T-helper 1 cell treated with Interleukin-12 subunit alpha and Interleukin-12 subunit beta and Interleukin-4 antibody, amounts not matched to agents 30 μg/mL and 1 μg/mL, for 36 hours (primary cell): Measurements from ENCODE around the gene ARHGEF33.
"Not testable (repeated sequence)": the region's sequence is repeated elsewhere in the genome, so short reads cannot be mapped to it uniquely, and the experiment has no call there.

ENCODE experiments used
- H3K27ac Mint-ChIP-seq: one replicate; pipeline ENCODE4 v1.8.0; 2021; ENCODE audit warnings: mild to moderate bottlenecking, mixed read lengths
- H3K27me3 Mint-ChIP-seq: one replicate; pipeline ENCODE4 v1.8.0; 2021; ENCODE audit warnings: low read depth, mixed read lengths
- H3K36me3 Mint-ChIP-seq: one replicate; pipeline ENCODE4 v1.8.0; 2021; ENCODE audit warnings: low read depth, mixed read lengths
- H3K4me1 Mint-ChIP-seq: one replicate; pipeline ENCODE4 v1.8.0; 2021; ENCODE audit warnings: low read depth, mixed read lengths
- H3K4me3 Mint-ChIP-seq: one replicate; pipeline ENCODE4 v1.8.0; 2021; ENCODE audit warnings: mild to moderate bottlenecking, moderate library complexity, mixed read lengths
- H3K9me3 Mint-ChIP-seq: one replicate; pipeline ENCODE4 v1.8.0; 2021; ENCODE audit warnings: mixed read lengths

The ARHGEF33 gene

DNA sequence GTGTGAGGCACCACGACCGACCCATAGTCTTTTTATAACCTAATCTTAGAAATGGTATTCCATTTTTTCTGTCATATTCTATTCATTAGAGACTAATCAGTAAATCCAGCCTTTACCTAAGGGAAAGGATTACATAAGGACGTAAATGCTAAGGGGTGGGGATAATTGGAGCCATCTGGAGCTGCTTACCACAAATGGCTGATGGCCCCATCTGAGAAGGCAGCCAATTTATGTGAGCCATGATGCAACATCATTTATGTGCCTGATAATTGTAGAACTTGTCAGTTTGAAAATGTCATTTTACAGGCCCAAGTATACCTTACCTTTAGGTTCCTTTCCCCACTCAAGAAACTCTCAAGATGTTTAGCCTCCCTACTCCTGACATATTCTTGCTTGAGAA is 44.0 kb downstream of the ARHGEF33 start:
- Mint-ChIP-seq H3K36me3 (no peaks in the 10 kb centered on the region), H3K27ac (no peak overlapping the region), H3K4me3 (no peak overlapping the region), H3K9me3 (no peaks in the 10 kb centered on the region), H3K4me1 (no peaks in the 10 kb centered on the region), H3K27me3 (peaks cover 15% of the 10 kb centered on the region)

DNA sequence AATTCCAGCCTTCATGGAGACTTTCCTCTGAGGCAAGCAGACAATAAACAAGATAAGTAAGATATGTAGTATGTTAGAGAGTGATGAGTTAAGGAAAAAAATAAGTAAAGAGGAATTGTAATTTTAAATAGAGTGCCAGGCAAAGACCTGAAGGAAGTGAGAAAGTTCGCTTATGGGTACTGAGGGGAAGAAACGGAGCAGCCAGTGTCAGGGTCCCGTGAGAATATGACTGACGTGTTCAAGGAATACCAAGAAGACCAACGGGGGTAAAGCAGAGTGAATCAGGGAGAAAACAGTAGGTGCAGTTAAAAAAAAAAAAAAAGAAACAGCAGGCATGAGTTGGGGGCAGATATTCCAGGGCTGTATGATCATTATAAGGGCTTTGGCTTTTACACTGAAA is 45.1 kb downstream of the ARHGEF33 start:
- Mint-ChIP-seq H3K9me3 (no peaks in the 10 kb centered on the region), H3K4me1 (no peaks in the 10 kb centered on the region), H3K27ac (no peak overlapping the region), H3K4me3 (no peak overlapping the region), H3K27me3 (peaks cover 11% of the 10 kb centered on the region), H3K36me3 (no peaks in the 10 kb centered on the region)

DNA sequence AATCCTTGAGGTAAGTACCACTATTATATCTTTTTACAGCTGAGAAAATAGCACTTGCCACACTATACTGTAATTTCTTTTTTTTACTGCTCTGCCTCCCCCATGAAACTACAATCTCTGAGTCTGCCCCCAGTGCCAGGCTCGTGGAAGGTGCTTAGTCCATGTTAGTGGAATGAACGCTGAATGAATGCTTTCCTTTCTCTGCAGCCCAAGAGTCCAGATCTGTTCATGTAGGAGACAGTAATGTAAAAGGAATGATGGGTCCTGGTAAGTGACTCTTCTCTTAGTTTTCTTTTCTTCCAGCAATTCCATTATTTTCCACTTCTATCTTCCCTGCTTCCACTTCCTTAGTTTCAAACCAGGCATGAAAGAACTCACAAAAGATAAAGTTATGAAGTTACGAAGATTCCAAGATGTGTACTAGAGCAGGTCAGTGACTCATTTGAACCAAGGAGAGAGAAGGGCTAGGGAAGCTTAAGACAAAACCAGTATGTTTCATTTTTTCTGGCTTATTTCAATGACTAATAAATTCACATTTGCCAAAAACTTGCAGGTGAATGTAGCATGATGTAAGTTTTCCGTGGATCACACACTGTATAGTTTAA is 46.0 kb downstream of the ARHGEF33 start:
- Mint-ChIP-seq H3K27me3 (peaks cover 16% of the 10 kb centered on the region), H3K9me3 (no peaks in the 10 kb centered on the region), H3K4me3 (no peak overlapping the region), H3K27ac (no peak overlapping the region), H3K4me1 (no peaks in the 10 kb centered on the region), H3K36me3 (no peaks in the 10 kb centered on the region)

DNA sequence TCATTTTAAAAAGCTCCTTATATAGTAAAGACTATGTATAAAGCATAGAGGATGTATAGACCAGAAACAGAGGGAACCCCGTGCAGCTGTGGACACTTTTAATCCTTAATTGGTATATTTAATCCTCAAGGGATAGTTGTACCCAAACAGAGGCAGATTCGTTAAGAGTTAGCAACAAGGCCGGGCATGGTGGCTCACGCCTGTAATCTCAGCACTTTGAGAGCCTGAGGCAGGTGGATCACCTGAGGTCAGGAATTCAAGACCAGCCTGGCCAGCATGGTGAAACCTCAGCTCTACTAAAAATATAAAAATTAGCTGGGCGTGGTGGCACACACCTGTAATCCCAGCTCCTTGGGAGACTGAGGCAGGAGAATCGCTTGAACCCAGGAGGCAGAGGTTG is 46.8 kb downstream of the ARHGEF33 start:
- not testable (repeated sequence) for H3K4me1 Mint-ChIP-seq, H3K4me3 Mint-ChIP-seq, H3K36me3 Mint-ChIP-seq, H3K27ac Mint-ChIP-seq, H3K9me3 Mint-ChIP-seq
- peaks cover 18% of the 10 kb centered on the region for H3K27me3 Mint-ChIP-seq

DNA sequence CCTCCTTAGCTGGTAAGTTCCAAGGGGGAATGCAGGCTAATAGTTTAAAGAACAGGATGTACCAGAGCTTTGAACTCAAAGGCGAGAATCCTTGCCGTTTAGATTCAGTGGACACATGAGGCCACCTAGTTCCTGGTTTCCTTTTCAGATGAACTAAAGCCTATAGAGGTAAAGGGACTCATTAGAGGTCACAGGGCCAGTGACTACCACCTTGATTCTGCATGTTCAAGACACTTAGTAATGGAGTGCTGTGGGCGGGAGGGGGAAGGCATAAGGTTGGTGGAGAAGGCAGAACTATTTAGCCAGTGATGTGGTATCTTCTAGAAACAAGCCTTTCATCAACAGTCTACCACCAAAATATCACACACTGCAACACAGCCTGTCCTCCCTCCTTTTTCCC is 47.9 kb downstream of the ARHGEF33 start:
- Mint-ChIP-seq H3K9me3 (no peaks in the 10 kb centered on the region), H3K36me3 (no peaks in the 10 kb centered on the region), H3K27ac (no peak overlapping the region)

DNA sequence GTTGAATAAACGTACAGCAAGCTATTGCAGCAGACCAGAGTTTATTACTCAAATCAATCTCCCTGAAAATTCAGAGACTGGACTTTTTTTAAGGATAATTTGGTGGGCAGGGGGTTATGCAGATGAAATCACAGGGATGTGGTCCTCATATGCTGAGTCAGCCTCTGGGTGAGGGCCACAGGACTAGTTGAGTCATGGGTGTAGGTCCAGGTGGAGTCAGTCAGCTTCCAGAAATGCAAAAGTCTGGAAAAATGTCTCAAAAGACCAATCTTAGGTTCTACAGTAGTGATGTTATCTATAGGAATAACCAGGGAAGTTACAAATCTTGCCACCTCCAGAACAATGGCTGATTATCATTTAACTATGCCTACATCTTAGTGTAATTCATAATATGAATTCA is 51.1 kb downstream of the ARHGEF33 start:
- Mint-ChIP-seq H3K27me3 (peaks cover 8% of the 10 kb centered on the region), H3K36me3 (no peaks in the 10 kb centered on the region), H3K4me1 (no peaks in the 10 kb centered on the region), H3K27ac (no peak overlapping the region), H3K9me3 (no peaks in the 10 kb centered on the region), H3K4me3 (no peak overlapping the region)

More for the DNA sequence above, 47.9 kb downstream of the ARHGEF33 start:
- Mint-ChIP-seq H3K4me1 (no peaks in the 10 kb centered on the region), H3K4me3 (no peak overlapping the region), H3K27me3 (peaks cover 18% of the 10 kb centered on the region)

DNA sequence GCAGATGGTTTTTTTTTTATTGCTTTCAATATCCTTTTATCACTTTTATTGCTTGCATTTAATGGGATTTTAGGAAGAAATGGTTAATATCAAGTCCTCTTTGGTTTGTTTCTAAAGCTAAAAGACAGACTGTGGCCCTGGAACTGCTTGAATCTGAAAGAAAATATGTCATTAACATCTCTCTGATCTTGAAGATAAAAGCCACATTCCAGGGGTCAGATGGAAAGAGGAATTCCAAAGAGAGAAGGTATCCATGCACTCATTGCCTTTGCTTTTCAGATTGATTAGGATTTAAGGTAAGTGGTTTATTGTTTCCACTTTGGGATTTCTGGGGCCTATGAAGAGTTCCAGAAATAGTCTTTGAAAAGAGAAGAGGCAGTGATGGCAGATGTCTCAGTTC is 54.1 kb downstream of the ARHGEF33 start:
- Mint-ChIP-seq H3K27me3 (peaks cover 7% of the 10 kb centered on the region), H3K4me3 (no peak overlapping the region), H3K36me3 (no peaks in the 10 kb centered on the region), H3K9me3 (no peaks in the 10 kb centered on the region), H3K27ac (no peak overlapping the region), H3K4me1 (no peaks in the 10 kb centered on the region)

DNA sequence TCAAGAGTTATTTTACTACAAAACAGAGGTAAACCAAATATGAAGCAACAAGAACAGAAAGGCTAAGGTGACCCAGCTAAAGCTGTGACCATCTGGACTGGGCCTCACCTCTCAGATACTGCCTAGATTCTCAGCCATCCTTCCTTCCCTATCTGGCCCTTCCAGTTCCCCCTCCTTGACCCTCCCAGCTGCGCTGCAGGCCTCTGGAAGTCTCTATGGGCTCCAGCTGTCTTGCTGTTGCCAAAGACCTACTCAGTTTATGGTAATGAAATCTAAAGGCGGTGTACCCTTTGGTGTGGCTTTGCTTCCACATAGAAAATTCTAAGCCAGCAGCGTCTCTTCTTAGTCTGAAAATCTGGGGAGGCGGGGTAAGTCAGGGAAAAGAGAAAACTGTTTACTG is 55.7 kb downstream of the ARHGEF33 start:
- H3K36me3 Mint-ChIP-seq = no peaks in the 10 kb centered on the region
- no peak overlapping the region for H3K27ac Mint-ChIP-seq
- no peaks in the 10 kb centered on the region for H3K9me3 Mint-ChIP-seq
- H3K4me1 Mint-ChIP-seq = no peaks in the 10 kb centered on the region
- peaks cover 5% of the 10 kb centered on the region for H3K27me3 Mint-ChIP-seq
- H3K4me3 Mint-ChIP-seq = no peak overlapping the region

DNA sequence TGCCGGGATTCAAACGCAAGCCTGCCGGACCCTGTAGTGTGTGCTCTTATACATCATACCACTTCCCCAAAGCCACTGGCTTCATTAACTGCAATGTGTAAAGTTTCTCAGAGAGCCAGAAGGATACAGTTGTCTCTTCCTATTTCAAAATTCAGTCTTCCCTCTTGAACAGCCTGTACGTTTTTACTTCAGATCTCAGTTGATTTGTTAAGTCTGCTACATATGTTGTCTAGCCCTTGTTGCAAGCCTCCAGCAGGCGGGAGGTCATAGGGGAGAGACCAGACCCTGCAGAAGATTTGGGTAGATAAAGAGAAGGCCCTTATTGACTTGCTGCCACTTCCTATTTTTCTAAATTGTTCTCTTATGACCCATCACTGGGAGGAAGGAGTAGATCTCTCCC is 56.2 kb downstream of the ARHGEF33 start:
- Mint-ChIP-seq H3K9me3 (no peaks in the 10 kb centered on the region), H3K36me3 (no peaks in the 10 kb centered on the region), H3K4me3 (no peak overlapping the region), H3K4me1 (no peaks in the 10 kb centered on the region), H3K27ac (no peak overlapping the region), H3K27me3 (peaks cover 2% of the 10 kb centered on the region)

DNA sequence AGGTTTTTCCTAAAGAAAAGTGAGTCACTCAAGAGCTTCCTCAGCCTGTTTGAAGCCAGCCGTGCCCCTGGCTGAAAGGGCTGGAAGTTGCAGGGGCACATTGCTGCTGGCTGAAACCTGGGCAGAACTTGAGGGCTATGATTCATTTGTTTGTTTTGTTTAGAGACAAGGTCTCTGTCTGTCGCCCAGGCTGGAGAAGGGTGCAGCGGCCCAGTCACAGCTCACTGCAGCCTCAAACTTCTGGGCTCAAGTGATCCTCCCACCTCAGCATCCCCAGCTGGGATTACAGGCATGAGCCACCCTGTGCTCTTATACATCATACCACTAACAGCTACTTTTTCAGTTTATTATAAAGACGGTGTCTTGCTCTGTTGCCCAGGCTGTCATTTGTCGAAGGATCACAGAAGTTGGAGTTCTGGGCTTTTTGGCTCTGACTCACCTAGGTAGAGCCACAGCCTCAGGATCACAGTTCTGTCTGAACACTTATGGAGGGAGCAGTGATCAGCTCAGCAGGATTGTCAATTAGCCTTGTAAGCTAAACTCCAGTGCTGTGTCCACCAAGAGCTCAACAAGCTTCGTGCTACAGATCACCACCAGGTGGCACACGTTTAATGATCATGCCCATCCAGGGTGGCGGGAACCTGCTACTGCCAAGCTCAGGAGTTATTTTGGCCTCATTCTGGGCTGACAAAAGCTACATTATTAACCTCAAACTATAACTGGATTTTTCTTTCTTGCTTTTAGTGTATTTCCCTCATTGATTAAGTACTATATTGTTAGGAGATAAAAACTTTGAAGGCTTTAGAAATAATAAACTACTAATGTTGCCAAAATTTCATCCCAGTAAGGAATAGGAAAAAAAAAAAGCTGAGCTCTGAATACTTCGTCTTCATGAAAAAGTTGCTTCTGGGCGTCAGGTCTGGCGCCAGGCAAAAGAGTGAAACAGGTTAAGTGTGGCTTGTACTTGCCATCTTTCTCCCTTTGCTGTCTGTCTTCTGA is 57.9 kb downstream of the ARHGEF33 start:
- H3K36me3 Mint-ChIP-seq = no peaks in the 10 kb centered on the region
- no peaks in the 10 kb centered on the region for H3K9me3 Mint-ChIP-seq
- H3K27ac Mint-ChIP-seq = no peak overlapping the region
- peaks cover 5% of the 10 kb centered on the region for H3K27me3 Mint-ChIP-seq
- H3K4me3 Mint-ChIP-seq = no peak overlapping the region
- H3K4me1 Mint-ChIP-seq = no peaks in the 10 kb centered on the region

DNA sequence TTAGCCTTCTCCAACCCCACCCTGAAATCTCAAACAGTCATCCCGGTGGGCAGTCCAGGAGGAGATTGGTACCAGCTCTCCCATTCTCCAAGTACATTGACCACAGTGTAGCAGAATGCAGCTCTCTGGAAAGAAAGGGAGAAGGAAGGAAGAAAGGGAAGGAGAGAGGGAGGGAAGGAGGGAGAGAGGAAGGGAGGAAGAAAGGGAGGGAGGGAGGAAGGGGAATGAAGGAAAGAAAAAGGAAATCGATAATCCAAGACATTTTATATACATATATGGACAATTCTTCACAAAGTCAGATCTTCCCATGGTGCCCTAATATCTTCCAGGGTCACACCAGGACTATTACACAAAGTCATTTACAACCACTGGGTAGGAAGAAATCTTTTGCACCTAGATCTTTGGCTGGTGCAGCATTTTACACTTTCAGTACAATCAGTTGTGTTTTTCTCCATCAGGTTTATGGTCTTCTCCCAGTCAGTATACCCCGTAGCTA is 58.8 kb downstream of the ARHGEF33 start:
- Mint-ChIP-seq H3K36me3 (no peaks in the 10 kb centered on the region), H3K9me3 (no peaks in the 10 kb centered on the region), H3K27me3 (peaks cover 9% of the 10 kb centered on the region), H3K4me1 (no peaks in the 10 kb centered on the region), H3K27ac (no peak overlapping the region), H3K4me3 (no peak overlapping the region)

DNA sequence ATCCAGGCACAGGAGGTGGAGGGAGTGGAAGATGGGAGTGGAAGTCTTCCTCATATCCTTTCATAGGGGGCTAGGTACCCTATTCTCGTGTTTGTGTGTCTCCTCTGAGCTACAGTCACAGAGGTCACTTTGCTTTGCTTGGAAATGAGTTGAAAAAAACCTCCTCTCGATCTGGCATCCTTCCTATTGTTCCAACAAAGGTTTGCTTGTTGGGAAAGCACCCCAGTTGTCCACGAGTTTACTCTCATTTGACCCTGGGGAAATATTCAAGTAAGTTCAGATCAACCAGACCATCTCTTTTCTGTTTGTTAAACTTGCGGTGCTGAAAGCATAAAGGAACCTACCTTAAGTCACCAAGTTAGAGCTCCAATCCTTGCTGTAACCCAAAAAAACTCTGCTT is 59.3 kb downstream of the ARHGEF33 start:
- no peak overlapping the region for H3K4me3 Mint-ChIP-seq
- no peaks in the 10 kb centered on the region for H3K9me3 Mint-ChIP-seq
- H3K27ac Mint-ChIP-seq = no peak overlapping the region
- no peaks in the 10 kb centered on the region for H3K36me3 Mint-ChIP-seq
- peaks cover 14% of the 10 kb centered on the region for H3K27me3 Mint-ChIP-seq
- no peaks in the 10 kb centered on the region for H3K4me1 Mint-ChIP-seq

DNA sequence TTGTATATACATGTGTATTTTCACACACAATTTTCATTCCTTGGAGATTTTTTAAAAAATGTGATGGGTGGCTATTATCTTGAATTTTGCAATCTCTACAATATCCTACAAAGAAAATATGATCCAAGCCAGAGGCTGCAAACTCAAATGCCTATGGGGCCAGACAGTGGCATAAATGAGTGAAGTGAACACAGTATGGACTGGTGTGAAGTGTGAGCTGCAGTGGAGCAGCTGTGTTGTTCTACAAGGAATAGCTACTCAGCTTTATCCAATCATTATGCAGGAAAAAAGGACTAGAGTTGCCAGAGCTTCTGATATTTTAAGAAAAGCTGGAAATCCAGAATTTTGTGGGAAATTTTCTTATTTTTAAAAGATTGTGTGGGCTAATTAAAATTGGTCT is 62.1 kb downstream of the ARHGEF33 start:
- Mint-ChIP-seq H3K4me3 (no peak overlapping the region), H3K27me3 (peaks cover 26% of the 10 kb centered on the region), H3K36me3 (no peaks in the 10 kb centered on the region), H3K9me3 (no peaks in the 10 kb centered on the region), H3K4me1 (no peaks in the 10 kb centered on the region), H3K27ac (no peak overlapping the region)

DNA sequence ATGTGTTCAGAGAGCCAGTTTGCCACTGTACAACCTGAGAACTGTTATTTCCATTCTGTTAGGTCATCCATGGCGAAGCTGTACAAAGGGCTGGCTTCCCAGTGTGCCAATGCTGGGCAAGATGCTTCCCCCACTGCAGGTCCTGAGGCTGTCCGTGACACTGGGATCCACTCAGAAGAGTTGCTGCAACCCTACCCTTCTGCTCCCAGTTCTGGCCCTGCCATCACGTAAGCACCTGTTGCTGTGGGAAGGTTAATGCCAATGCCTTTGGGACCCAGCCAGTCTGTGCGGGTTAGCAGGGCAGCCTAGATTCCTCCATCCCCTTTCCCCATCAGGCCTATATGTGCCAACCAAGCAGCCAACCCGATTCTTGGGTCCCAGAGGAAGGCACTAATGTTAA is 68.3 kb downstream of the ARHGEF33 start:
- Mint-ChIP-seq H3K4me3 (no peak overlapping the region), H3K27me3 (peaks cover 61% of the 10 kb centered on the region), H3K4me1 (no peaks in the 10 kb centered on the region)

DNA sequence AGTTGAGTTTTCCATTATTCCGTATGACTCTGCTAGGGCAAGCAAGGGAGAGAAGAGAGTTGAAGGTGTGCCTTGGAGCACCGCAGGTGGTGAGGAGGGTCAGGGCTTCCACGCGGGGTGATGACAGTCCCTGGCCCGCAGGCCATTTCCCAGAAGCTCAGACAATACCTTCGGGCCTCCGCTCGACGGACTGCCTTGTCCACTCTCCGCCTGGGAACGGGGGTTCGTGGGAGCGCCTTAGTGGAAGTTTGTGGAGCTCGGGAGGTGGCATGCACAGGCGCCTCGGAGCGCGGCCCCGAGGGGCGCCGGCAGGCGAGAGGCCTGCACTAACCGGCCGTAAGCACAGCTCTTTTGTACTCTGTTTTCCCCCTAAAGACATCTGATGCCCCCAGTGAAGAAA is 69.8 kb downstream of the ARHGEF33 start:
- peaks cover 49% of the 10 kb centered on the region for H3K27me3 Mint-ChIP-seq
- H3K9me3 Mint-ChIP-seq = no peaks in the 10 kb centered on the region
- no peaks in the 10 kb centered on the region for H3K4me1 Mint-ChIP-seq
- no peaks in the 10 kb centered on the region for H3K36me3 Mint-ChIP-seq
- H3K4me3 Mint-ChIP-seq = peak overlapping the region; percentile 47
- no peak overlapping the region for H3K27ac Mint-ChIP-seq

More for the DNA sequence above, 68.3 kb downstream of the ARHGEF33 start:
- Mint-ChIP-seq H3K27ac (no peak overlapping the region), H3K36me3 (no peaks in the 10 kb centered on the region), H3K9me3 (no peaks in the 10 kb centered on the region)
